Left colon (tissue), 2 donors: Measurements from ENCODE around the gene VAV2. TPM values are rescaled to one million over a fixed set of nuclear protein-coding genes. Genes with fewer than 3 reads are reported as not detected.
"Not testable (repeated sequence)": the region's sequence is repeated elsewhere in the genome, so short reads cannot be mapped to it uniquely, and the experiment has no call there.

Experiments
- ATAC-seq: fragments of 200-7000 bp; cut with Tn5 transposase; one replicate; pipeline ENCODE4 v1.9.1; 2020; ENCODE audit warnings: mild to moderate bottlenecking, moderate library complexity
- DNase-seq, 2 donors: peaks; one replicate each; pipeline ENCODE4 v3.0.0-alpha.2; 2020
- intact Hi-C, 2 donors: fragments of 100-400 bp; cut with DNase I in 1 of 2; cut with micrococcal nuclease in 1 of 2; formaldehyde crosslinking; loops; one replicate each; pipeline versions ENCODE4 v1.11.2 to v1.14.0; 2022; cut with DNase I, micrococcal nuclease
- total RNA-seq, 2 donors: library from RNA; stranded (reverse); fragmentation: NEBNext Ultra II Directional; extraction: Animal tissue kit (Norgen Biotek cat#: 25700); gene quantifications; one replicate each; pipeline ENCODE4 v1.2.1, GENCODE V29; 2021
- donor health status: DM: no; HTN: no; CAD: no.
- donor health status: DM: yes; HTN: yes; CAD: no.

VAV2 gene
- total RNA-seq, 2 donors from 2014 or later, result 29.6 to 43.2 TPM

GRCh38 chr9:133960568-133961129 lies 31.5 kb downstream of the VAV2 start:
- DNase-seq, result peak in 1 of 2 donors; percentile 51
- ATAC-seq, result peak; percentile 91
- intact Hi-C loops, result no loop called here

- DNase-seq (no peak), ATAC-seq (no peak)
- intact Hi-C loops, result no loop called here
Measured at GRCh38 chr9:133959966-133960567, 32.1 kb downstream of the VAV2 start.

- no peak for ATAC-seq
- intact Hi-C loops, result no loop called here
- DNase-seq, result no peak
Measured at GRCh38 chr9:133959171-133959570, 33.0 kb downstream of the VAV2 start.

- DNase-seq, result no peak
- intact Hi-C loops, result no loop called here
- no peak for ATAC-seq
Measured at GRCh38 chr9:133958756-133959155, 33.4 kb downstream of the VAV2 start.

GRCh38 chr9:133957772-133958171 lies 34.4 kb downstream of the VAV2 start:
- intact Hi-C loops, DNase-seq, ATAC-seq: not testable (repeated sequence)

GRCh38 chr9:133957328-133957727 lies 34.8 kb downstream of the VAV2 start:
- ATAC-seq, result no peak
- intact Hi-C loops, result no loop called here

GRCh38 chr9:133956520-133957076 lies 35.5 kb downstream of the VAV2 start:
- intact Hi-C loops, result no loop called here
- DNase-seq, result no peak

More at GRCh38 chr9:133957328-133957727, 34.8 kb downstream of the VAV2 start:
- no peak for DNase-seq

GRCh38 chr9:133955821-133956411 lies 36.2 kb downstream of the VAV2 start:
- DNase-seq, result no peak

More at GRCh38 chr9:133956520-133957076, 35.5 kb downstream of the VAV2 start:
- ATAC-seq, result no peak

GRCh38 chr9:133954862-133955529 lies 37.1 kb downstream of the VAV2 start:
- intact Hi-C loops, result no loop called here
- no peak for ATAC-seq
- DNase-seq, result no peak

More at GRCh38 chr9:133955821-133956411, 36.2 kb downstream of the VAV2 start:
- ATAC-seq, result no peak
- intact Hi-C loops, result no loop called here

GRCh38 chr9:133953976-133954709 lies 38.0 kb downstream of the VAV2 start:
- intact Hi-C loops, result no loop called here
- no peak for DNase-seq
- ATAC-seq, result no peak

GRCh38 chr9:133953621-133953975 lies 38.5 kb downstream of the VAV2 start:
- ATAC-seq (no peak), DNase-seq (no peak)

GRCh38 chr9:133952598-133953550 lies 39.2 kb downstream of the VAV2 start:
- ATAC-seq (no peak), DNase-seq (no peak)
- intact Hi-C loops, result no loop called here

More at GRCh38 chr9:133953621-133953975, 38.5 kb downstream of the VAV2 start:
- intact Hi-C loops, result no loop called here

GRCh38 chr9:133951265-133951664 lies 40.9 kb downstream of the VAV2 start:
- ATAC-seq (no peak), DNase-seq (no peak)
- intact Hi-C loops, result no loop called here

- no peak for ATAC-seq
Measured at GRCh38 chr9:133950629-133951111, 41.5 kb downstream of the VAV2 start.

GRCh38 chr9:133950192-133950591 lies 41.9 kb downstream of the VAV2 start:
- intact Hi-C loops, result no loop called here
- DNase-seq, result no peak

More at GRCh38 chr9:133950629-133951111, 41.5 kb downstream of the VAV2 start:
- no peak for DNase-seq
- intact Hi-C loops, result no loop called here

GRCh38 chr9:133949486-133950061 lies 42.5 kb downstream of the VAV2 start:
- no peak for DNase-seq
- ATAC-seq, result no peak
- intact Hi-C loops, result no loop called here

More at GRCh38 chr9:133950192-133950591, 41.9 kb downstream of the VAV2 start:
- no peak for ATAC-seq
